Inferior parietal cortex (tissue), 1 donor: ENCODE data around the gene CA5A.
"Not testable (repeated sequence)": the region's sequence is repeated elsewhere in the genome, so short reads cannot be mapped to it uniquely, and the experiment has no call there.

Experiments used
- DNase-seq: peaks from one replicate; pipeline ENCODE4 v3.0.0-alpha.2; 2016; ENCODE audit errors: extremely low spot score

The CA5A gene

GRCh38 chr16:87948119-87948545 lies 11.8 kb upstream of the CA5A start:
- DNase-seq, result peak; percentile 25

- no peak for DNase-seq
Observed at GRCh38 chr16:87947356-87948118, 11.2 kb upstream of the CA5A start.

DNA sequence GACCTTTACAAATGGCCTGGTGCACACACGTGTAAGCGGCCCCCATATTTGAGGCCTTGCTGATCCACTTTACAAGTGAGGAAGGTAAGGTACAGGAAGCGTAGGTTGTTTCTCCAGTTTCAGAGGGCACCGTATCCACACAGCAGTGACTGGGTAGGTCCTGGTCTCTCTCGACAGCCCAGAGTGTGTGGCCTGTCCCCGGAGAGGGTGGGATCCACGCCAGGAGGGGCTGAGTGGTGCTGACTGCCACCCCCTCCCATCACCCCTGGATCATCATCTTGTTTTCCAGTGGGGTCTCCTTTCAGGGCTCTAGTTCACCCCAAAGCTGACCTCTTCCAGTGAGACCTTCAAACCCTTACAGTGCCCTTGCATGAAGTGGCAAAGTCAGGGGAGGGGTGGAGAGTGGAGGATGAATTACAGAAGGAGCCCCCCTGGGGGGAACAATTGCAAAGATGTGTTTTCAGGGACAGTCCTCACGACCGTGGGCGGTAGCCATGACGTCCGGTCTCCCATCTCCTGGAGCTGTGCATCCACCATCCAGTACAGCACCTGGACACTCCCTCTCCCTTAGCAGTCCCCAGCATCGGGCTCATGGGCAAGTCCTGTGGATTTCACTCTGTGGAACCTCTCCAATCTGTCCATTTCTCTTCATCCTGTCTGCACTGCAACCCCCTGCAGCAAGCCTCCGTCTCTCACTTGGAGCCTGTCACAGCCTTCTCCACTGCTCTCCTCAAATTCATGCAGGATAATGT lies 10.4 kb upstream of the CA5A start:
- DNase-seq, result no peak

DNA sequence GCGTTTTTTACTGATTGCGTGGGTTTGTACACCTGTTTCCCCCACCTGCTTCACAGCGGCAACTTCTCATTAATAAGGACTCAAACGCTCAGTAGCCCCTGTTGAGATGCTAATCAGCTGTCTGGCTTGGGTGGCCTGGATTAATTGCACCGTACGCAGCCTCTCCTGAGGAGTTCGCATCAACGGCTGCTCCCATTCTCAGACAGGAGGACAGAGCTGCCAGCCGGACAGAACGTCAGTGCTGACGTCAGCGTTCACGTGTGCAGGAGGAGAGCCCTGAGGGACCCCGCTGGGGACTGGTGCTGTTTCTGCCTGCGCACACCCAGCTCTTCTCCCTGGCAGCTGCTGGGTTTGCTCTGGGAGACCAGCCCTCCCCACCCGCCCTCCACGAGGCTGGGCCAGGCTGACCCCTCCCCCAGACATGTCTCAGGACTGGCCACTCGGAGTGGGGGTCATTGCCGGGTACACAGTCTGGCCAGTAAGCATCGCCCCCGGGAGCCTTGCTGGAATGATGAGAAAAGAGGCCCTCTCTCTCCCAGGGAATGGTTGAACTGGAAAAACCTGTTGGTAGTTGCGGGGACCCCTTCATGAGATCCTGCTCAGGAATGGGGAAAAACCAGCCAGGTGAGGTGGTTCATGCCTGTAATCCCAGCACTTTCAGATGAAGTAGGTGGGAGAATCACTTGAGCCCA lies 9.2 kb upstream of the CA5A start:
- peak; percentile 78 for DNase-seq

GRCh38 chr16:87942680-87943079 lies 6.4 kb upstream of the CA5A start:
- DNase-seq, result no peak

- DNase-seq, result no peak
Observed at GRCh38 chr16:87939562-87940423, 3.5 kb upstream of the CA5A start.

GRCh38 chr16:87938412-87938949 lies 2.2 kb upstream of the CA5A start:
- DNase-seq, result no peak

GRCh38 chr16:87937231-87937542 lies 858 bp upstream of the CA5A start:
- not testable (repeated sequence) for DNase-seq

- DNase-seq, result not testable (repeated sequence)
Observed at GRCh38 chr16:87936016-87936374, 334 bp downstream of the CA5A start.

GRCh38 chr16:87934752-87935425 lies 1.4 kb downstream of the CA5A start:
- DNase-seq, result not testable (repeated sequence)

- DNase-seq, result no peak
Observed at GRCh38 chr16:87933140-87933495, 3.2 kb downstream of the CA5A start.

DNA sequence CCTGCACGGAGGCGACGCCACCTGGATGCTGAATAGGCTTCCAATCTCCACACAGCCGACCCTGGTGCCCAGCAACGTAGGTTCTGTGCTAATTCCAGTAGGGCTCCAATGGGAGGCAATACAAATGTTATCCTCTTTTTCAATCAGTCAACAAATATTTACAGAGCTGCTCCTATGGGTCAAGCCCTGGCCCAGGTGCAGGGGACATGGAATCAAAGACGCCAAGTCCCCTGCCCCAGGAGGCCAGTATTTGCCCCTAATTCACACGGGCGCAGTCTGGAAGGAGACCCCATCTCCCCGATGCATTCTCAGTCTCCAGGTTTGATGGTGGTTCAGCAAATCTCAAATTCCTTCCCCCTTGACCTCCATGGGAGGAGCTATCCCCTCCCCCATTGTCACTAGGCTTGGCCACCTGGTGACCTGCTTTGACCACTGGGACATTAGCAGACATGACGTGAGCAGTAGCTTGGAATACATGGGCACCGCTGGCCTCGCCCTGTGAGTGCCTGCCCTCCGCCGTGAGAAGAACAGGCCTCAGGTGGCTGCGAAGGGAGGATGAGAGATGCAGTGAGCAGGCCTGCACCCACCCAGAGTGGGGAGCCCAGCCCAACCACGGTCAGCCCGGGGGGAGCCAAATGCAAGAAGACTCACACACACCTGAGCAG lies 3.7 kb downstream of the CA5A start:
- DNase-seq, result not testable (repeated sequence)

GRCh38 chr16:87931504-87931903 lies 4.8 kb downstream of the CA5A start:
- no peak for DNase-seq

GRCh38 chr16:87930456-87930855 lies 5.9 kb downstream of the CA5A start:
- no peak for DNase-seq

GRCh38 chr16:87929986-87930385 lies 6.3 kb downstream of the CA5A start:
- no peak for DNase-seq

DNA sequence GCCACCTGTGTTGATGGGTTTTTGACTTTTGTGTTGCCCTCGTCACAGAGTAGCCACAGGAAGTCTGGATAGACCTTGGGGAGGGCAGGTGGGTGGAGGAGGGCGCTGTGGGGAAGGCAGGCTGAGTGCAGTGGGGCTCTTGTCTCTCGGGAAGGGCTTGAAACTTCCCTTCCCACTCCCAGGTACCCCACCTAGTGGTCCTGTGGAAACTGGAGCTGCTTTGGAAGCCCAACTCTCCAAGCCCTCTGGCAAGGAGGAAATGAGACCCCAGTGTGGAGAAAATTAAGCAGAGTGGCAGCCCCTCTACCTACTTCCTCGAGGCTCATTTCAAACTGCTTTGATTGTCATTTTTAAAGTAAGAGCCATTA lies 9.2 kb downstream of the CA5A start:
- no peak for DNase-seq

- no peak for DNase-seq
Observed at GRCh38 chr16:87926246-87927194, 9.8 kb downstream of the CA5A start.

DNA sequence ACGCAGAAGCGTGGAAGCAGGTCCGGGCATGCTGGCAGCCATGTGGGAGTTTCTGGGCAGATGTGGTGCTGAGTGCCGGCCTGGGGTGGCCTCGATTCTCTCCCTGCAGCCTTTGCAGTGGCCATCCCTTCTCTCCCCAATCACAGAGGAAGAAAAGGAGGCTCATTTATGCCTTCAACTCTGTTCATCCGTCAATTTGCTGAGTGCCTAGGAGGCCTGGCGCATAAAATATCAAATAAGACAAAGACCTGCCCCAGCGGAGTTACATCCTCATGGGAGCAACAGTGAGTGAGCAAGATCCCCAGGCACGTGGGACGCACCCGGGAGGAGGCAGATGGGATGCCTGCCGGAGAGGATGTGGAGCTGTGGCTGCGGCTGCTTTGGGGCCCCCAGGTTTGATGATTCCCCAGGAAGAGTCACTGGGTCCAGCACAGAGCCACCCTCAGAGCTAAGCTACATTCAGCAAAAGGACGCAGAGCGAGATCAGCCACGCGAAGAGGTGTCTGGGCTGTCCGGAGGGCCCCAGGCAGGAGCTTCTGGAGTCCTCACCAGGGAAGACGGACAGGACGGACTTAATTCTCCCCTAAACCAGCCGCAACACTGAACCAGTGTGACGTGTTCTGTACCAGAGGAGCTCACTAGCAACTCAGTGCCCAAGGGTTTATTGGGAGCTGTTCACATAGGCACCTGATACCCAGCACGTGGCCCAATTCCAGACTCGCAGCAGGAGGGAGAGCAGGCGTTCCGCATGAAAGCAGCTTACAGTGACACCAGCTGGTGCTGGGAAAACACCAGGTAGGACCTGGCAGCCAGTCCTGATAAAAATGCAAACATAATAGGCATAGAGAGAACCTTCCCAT lies 11.3 kb downstream of the CA5A start:
- no peak for DNase-seq
